ENCODE data around the gene UPK1A. TPM values are rescaled to one million over a fixed set of nuclear protein-coding genes. Genes with fewer than 3 reads are reported as not detected.

The UPK1A gene
- polyA plus RNA-seq, 1 donor = 0.04 TPM

DNA sequence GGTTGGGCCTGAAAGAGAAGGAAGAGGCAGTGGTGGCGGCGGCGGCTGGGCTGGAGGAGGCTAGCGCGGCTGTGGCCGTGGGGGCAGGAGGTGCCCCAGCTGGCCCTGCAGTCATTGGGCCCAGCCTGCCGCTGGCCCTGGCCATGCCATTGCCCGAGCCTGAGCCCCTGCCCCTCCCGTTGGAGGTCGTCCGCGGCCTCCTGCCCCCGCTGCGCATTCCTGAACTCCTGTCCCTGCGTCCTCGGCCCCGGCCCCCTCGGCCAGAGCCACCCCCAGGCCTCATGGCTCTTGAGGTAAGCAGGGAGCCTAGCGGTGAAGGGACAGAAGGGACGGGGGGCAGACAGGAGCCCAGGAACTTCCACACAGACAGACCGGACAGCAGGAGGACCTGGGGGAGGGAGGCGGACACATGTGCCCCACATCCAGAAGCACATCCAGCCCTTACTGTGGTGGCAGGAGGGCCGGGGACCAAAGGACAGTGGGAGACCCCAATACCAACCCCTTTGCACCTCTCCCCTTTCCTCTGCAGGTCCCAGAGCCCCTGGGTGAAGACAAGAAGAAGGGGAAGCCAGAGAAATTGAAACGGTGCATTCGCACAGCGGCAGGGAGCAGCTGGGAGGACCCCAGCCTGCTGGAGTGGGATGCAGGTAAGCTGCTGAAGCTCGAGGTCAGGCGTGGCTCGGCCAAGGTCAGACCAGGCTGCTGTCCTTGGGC, 32.4 kb upstream of the UPK1A start:
- DNase-seq = no peak
- no peak overlapping the region for H3K27ac ChIP-seq (ENCODE audit: low read length)
- no peak overlapping the region for H3K4me3 ChIP-seq (ENCODE audit: low read length)
- peaks cover 70% of the 10 kb centered on the region for H3K36me3 ChIP-seq (ENCODE audit: control insufficient read depth, insufficient read depth, low read length)
- H3K4me1 ChIP-seq (ENCODE audit: control insufficient read depth, insufficient read depth, low read length) = peaks cover 6% of the 10 kb centered on the region
- no CpG with 5 or more reads among the region's 29 CpGs for WGBS (ENCODE audit: insufficient coverage, low lambda C conversion rate)
- H3K9me3 ChIP-seq (ENCODE audit: control insufficient read depth, low read depth, low read length) = no peaks in the 10 kb centered on the region
- no peaks in the 10 kb centered on the region for H3K27me3 ChIP-seq (ENCODE audit: control insufficient read depth, insufficient read depth, low read length)

DNA sequence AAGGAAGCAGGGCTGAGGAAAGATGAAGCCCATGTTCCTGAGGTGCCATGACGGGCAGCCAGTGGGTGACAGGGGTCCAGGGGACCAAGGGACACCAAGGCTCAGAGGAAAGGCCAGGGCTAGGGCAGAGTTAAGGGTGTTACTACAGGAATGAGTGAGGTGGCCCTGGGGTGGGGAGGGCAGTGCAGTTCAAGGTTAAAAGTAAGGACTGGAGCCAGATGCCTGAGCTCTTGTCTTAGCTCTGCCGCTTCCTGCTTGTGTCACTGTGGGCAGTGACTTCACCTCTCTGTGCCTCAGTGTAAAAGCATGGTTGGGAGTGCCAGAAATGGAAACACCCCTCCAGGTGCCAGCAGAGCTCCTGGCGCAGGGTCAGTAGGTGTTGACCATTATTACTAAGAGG, 29.7 kb upstream of the UPK1A start:
- Histone ChIP-seq H3K4me1 (ENCODE audit: control insufficient read depth, insufficient read depth, low read length) (peaks cover 3% of the 10 kb centered on the region), H3K36me3 (ENCODE audit: control insufficient read depth, insufficient read depth, low read length) (peaks cover 57% of the 10 kb centered on the region)
- WGBS (ENCODE audit: insufficient coverage, low lambda C conversion rate) = no CpG with 5 or more reads among the region's 3 CpGs

DNA sequence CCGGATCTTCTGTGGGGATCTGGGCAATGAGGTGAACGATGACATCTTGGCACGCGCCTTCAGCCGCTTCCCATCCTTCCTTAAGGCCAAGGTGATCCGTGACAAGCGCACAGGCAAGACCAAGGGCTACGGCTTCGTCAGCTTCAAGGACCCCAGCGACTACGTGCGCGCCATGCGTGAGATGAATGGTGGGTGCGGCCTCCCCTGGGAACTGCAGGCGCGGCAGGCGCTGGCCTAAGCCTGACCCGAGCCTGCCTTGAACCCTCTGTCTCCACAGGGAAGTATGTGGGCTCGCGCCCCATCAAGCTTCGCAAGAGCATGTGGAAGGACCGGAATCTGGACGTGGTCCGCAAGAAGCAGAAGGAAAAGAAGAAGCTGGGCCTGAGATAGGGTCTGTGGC, 29.2 kb upstream of the UPK1A start:
- Histone ChIP-seq H3K27ac (ENCODE audit: low read length) (no peak overlapping the region), H3K9me3 (ENCODE audit: control insufficient read depth, low read depth, low read length) (no peaks in the 10 kb centered on the region), H3K4me3 (ENCODE audit: low read length) (no peak overlapping the region), H3K4me1 (ENCODE audit: control insufficient read depth, insufficient read depth, low read length) (peaks cover 8% of the 10 kb centered on the region), H3K36me3 (ENCODE audit: control insufficient read depth, insufficient read depth, low read length) (peaks cover 54% of the 10 kb centered on the region), H3K27me3 (ENCODE audit: control insufficient read depth, insufficient read depth, low read length) (peaks cover 4% of the 10 kb centered on the region)
- WGBS (ENCODE audit: insufficient coverage, low lambda C conversion rate) = no CpG with 5 or more reads among the region's 25 CpGs
- no peak for DNase-seq

More for the DNA sequence above, 29.7 kb upstream of the UPK1A start:
- no peak for DNase-seq
- no peaks in the 10 kb centered on the region for H3K27me3 ChIP-seq (ENCODE audit: control insufficient read depth, insufficient read depth, low read length)
- H3K27ac ChIP-seq (ENCODE audit: low read length) = no peak overlapping the region
- no peaks in the 10 kb centered on the region for H3K9me3 ChIP-seq (ENCODE audit: control insufficient read depth, low read depth, low read length)
- no peak overlapping the region for H3K4me3 ChIP-seq (ENCODE audit: low read length)

DNA sequence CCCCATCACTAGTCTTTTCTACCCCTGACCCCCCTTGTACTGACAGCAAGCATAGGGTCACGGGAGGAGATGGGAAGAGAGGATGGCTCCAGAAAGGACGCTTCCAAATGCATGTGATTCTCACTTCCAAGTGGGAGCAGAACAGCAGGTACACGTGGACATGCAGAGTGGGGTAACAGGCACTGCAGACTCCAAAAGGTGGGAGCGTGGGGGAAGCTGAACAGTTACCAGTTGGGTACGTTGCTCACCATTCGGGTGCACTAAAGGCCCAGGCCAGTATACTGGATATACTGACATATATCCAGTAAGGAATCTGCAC, 27.0 kb upstream of the UPK1A start:
- H3K4me3 ChIP-seq (ENCODE audit: low read length) = no peak overlapping the region
- peaks cover 33% of the 10 kb centered on the region for H3K36me3 ChIP-seq (ENCODE audit: control insufficient read depth, insufficient read depth, low read length)
- H3K4me1 ChIP-seq (ENCODE audit: control insufficient read depth, insufficient read depth, low read length) = peaks cover 17% of the 10 kb centered on the region
- 60% methylated on average over 1 of the region's 6 CpGs for WGBS (ENCODE audit: insufficient coverage, low lambda C conversion rate)
- H3K27ac ChIP-seq (ENCODE audit: low read length) = no peak overlapping the region
- no peaks in the 10 kb centered on the region for H3K9me3 ChIP-seq (ENCODE audit: control insufficient read depth, low read depth, low read length)
- peaks cover 7% of the 10 kb centered on the region for H3K27me3 ChIP-seq (ENCODE audit: control insufficient read depth, insufficient read depth, low read length)
- DNase-seq = no peak

DNA sequence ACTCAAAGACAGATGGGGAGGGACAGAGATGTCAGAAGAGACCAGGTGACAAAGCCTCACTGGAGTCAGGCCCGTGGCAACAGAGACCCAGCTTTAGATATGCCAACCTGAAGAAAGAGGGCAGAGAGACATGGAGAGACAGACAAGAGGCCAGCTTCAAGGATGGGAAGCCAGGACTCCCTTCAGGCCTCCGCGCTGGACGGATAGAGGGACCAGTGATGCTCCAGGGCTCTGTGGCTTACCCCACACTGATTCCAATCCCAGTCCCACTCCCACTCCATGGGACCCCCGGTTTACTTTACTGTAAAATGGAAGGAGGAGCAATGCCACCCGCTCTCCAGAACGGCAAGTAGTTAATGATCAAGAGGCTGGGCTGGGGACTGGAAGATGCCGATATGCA, 26.5 kb upstream of the UPK1A start:
- no CpG with 5 or more reads among the region's 8 CpGs for WGBS (ENCODE audit: insufficient coverage, low lambda C conversion rate)
- H3K4me1 ChIP-seq (ENCODE audit: control insufficient read depth, insufficient read depth, low read length) = peaks cover 19% of the 10 kb centered on the region
- no peaks in the 10 kb centered on the region for H3K9me3 ChIP-seq (ENCODE audit: control insufficient read depth, low read depth, low read length)
- no peak overlapping the region for H3K27ac ChIP-seq (ENCODE audit: low read length)
- peaks cover 28% of the 10 kb centered on the region for H3K36me3 ChIP-seq (ENCODE audit: control insufficient read depth, insufficient read depth, low read length)
- H3K4me3 ChIP-seq (ENCODE audit: low read length) = no peak overlapping the region
- DNase-seq = no peak
- H3K27me3 ChIP-seq (ENCODE audit: control insufficient read depth, insufficient read depth, low read length) = peaks cover 7% of the 10 kb centered on the region

DNA sequence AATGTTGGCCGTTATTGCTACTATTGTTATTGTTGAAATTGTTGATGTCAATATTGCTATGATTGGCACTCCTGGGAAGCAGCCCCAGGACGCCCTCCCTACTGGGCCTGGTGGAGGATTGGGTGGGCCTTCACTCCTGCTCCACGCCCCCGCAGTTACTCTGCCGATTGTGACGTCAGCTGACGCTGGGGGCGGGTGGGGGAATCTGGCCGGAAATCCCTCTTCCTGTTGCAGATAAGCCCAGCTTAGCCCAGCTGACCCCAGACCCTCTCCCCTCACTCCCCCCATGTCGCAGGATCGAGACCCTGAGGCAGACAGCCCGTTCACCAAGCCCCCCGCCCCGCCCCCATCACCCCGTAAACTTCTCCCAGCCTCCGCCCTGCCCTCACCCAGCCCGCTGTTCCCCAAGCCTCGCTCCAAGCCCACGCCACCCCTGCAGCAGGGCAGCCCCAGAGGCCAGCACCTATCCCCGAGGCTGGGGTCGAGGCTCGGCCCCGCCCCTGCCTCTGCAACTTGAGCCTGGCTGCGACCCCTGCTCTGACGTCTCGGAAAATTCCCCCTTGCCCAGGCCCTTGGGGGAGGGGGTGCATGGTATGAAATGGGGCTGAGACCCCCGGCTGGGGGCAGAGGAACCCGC, 24.7 kb upstream of the UPK1A start, which contains the start of gene ETV2:
Gene ETV2, plus strand, starts transcription at position 231 of the 637 bp plus-strand sequence. CDS start 716 bp downstream, outside the sequence.
- Histone ChIP-seq H3K9me3 (ENCODE audit: control insufficient read depth, low read depth, low read length) (no peaks in the 10 kb centered on the region), H3K27me3 (ENCODE audit: control insufficient read depth, insufficient read depth, low read length) (peaks cover 7% of the 10 kb centered on the region), H3K4me1 (ENCODE audit: control insufficient read depth, insufficient read depth, low read length) (peaks cover 24% of the 10 kb centered on the region), H3K36me3 (ENCODE audit: control insufficient read depth, insufficient read depth, low read length) (peaks cover 18% of the 10 kb centered on the region), H3K27ac (ENCODE audit: low read length) (no peak within 1 kb of the TSS), H3K4me3 (ENCODE audit: low read length) (no peak within 1 kb of the TSS)
- no CpG with 5 or more reads among the region's 28 CpGs for WGBS (ENCODE audit: insufficient coverage, low lambda C conversion rate)
- peak; percentile 33 to 41 for DNase-seq

DNA sequence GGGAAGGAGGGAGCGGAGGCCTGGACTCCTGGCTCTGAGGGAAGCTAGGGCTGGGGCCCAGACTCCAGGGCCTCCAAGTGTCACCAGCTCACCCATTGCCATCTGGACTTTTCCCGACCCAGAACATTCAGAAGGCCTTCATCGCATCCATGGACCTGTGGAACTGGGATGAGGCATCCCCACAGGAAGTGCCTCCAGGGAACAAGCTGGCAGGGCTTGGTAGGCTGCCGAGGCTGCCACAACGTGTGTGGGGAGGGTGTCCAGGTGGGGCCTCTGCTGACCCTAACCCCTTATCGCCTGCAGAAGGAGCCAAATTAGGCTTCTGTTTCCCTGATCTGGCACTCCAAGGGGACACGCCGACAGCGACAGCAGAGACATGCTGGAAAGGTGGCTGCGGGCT, 24.0 kb upstream of the UPK1A start:
- H3K9me3 ChIP-seq (ENCODE audit: control insufficient read depth, low read depth, low read length) = no peaks in the 10 kb centered on the region
- no peak for DNase-seq
- peaks cover 24% of the 10 kb centered on the region for H3K4me1 ChIP-seq (ENCODE audit: control insufficient read depth, insufficient read depth, low read length)
- peaks cover 11% of the 10 kb centered on the region for H3K36me3 ChIP-seq (ENCODE audit: control insufficient read depth, insufficient read depth, low read length)
- no peak overlapping the region for H3K4me3 ChIP-seq (ENCODE audit: low read length)
- H3K27ac ChIP-seq (ENCODE audit: low read length) = no peak overlapping the region
- WGBS (ENCODE audit: insufficient coverage, low lambda C conversion rate) = no CpG with 5 or more reads among the region's 10 CpGs
- H3K27me3 ChIP-seq (ENCODE audit: control insufficient read depth, insufficient read depth, low read length) = peaks cover 7% of the 10 kb centered on the region

DNA sequence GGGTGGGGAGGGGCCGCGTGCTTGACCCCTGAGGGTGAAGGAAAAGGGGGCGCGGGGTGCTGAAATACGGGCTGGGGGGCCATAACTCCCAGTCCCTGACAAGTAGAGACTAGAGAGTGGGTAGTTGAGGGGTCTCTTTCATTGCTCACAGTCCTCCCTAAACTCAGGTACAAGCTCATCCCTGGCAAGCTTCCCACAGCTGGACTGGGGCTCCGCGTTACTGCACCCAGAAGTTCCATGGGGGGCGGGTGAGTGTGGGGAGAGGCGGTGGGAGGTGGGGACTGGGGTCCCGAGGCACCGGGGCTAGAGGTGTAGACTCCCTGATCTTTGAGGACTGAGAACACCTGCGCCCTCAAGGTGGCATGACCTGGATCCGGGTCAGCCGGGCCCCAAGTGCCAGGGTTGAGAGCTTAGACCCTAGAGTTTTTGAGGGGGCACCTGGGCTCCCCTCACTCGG, 23.5 kb upstream of the UPK1A start:
- peak overlapping the region; percentile 58 for H3K27ac ChIP-seq (ENCODE audit: low read length)
- peak overlapping the region; percentile 73 for H3K4me3 ChIP-seq (ENCODE audit: low read length)
- H3K9me3 ChIP-seq (ENCODE audit: control insufficient read depth, low read depth, low read length) = no peaks in the 10 kb centered on the region
- peaks cover 6% of the 10 kb centered on the region for H3K36me3 ChIP-seq (ENCODE audit: control insufficient read depth, insufficient read depth, low read length)
- H3K4me1 ChIP-seq (ENCODE audit: control insufficient read depth, insufficient read depth, low read length) = peaks cover 27% of the 10 kb centered on the region
- DNase-seq = peak in 1 of 2 donors; percentile 13
- WGBS (ENCODE audit: insufficient coverage, low lambda C conversion rate) = no CpG with 5 or more reads among the region's 15 CpGs
- H3K27me3 ChIP-seq (ENCODE audit: control insufficient read depth, insufficient read depth, low read length) = peaks cover 7% of the 10 kb centered on the region

DNA sequence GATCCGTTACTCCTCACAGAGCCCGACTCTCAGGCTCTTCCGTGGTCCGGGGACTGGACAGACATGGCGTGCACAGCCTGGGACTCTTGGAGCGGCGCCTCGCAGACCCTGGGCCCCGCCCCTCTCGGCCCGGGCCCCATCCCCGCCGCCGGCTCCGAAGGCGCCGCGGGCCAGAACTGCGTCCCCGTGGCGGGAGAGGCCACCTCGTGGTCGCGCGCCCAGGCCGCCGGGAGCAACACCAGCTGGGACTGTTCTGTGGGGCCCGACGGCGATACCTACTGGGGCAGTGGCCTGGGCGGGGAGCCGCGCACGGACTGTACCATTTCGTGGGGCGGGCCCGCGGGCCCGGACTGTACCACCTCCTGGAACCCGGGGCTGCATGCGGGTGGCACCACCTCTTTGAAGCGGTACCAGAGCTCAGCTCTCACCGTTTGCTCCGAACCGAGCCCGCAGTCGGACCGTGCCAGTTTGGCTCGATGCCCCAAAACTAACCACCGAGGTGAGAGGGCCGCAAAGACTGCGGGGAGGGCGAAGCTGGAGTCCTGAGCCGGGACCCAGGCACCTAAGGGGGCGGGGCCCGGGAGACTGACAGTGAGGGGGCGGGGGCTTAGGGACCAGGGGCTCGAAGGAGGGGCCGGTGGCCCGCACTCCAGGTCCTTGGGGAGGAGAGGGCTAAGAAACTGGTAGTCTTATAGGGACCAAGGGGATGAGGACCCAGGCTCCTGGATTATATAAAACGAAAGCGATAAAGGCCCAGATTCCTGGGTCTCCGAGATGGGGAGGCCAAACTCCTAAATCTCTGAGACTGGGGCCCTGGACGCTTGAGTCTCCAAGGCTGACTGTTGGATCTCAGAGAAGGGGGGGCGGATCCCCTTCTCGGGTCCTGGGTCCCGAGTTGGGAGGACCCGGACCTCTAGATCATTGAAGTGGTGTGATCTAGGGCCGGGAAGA, 22.8 kb upstream of the UPK1A start:
- Histone ChIP-seq H3K27me3 (ENCODE audit: control insufficient read depth, insufficient read depth, low read length) (peaks cover 7% of the 10 kb centered on the region), H3K27ac (ENCODE audit: low read length) (peak overlapping the region; percentile 99), H3K4me3 (ENCODE audit: low read length) (peak overlapping the region; percentile 73), H3K36me3 (ENCODE audit: control insufficient read depth, insufficient read depth, low read length) (no peaks in the 10 kb centered on the region), H3K9me3 (ENCODE audit: control insufficient read depth, low read depth, low read length) (no peaks in the 10 kb centered on the region), H3K4me1 (ENCODE audit: control insufficient read depth, insufficient read depth, low read length) (peaks cover 27% of the 10 kb centered on the region)
- peak; percentile 88 to 96 for DNase-seq
- no CpG with 5 or more reads among the region's 69 CpGs for WGBS (ENCODE audit: insufficient coverage, low lambda C conversion rate)

All from large intestine (tissue), 3 donors.